Left renal cortex interstitium (tissue), 4 donors: ENCODE measurements around the gene RHCE. TPM values are rescaled to one million over a fixed set of nuclear protein-coding genes. Genes with fewer than 3 reads are reported as not detected.
"Not testable (repeated sequence)": the region's sequence is repeated elsewhere in the genome, so short reads cannot be mapped to it uniquely, and the experiment has no call there.

Experiments
- DNase-seq, 4 donors: peaks; one replicate each; pipeline ENCODE4 v3.0.0-alpha.2; 2013; ENCODE audit warnings: low read depth in 4 of 4, low spot score in 2 of 4, missing footprints in 1 of 4
- polyA plus RNA-seq, 4 donors: library from polyadenylated mRNA; unstranded; fragments of 120-200 nt; gene quantifications; one replicate each; pipeline ENCODE4 v1.2.1, GENCODE V29; 2013; ENCODE audit not compliant: insufficient read length in 4 of 4

Gene RHCE
- polyA plus RNA-seq, 4 donors: 0.56 to 1.9 (median 0.86) TPM

- DNase-seq: not testable (repeated sequence)
Measured at GRCh38 chr1:25405731-25406305, 14.8 kb downstream of the RHCE start.

- not testable (repeated sequence) for DNase-seq
Measured at GRCh38 chr1:25402947-25403803, 17.4 kb downstream of the RHCE start.

GRCh38 chr1:25398079-25398478 lies 22.5 kb downstream of the RHCE start:
- not testable (repeated sequence) for DNase-seq

- not testable (repeated sequence) for DNase-seq
Measured at GRCh38 chr1:25397549-25397948, 23.1 kb downstream of the RHCE start.

- no peak for DNase-seq
Measured at GRCh38 chr1:25392841-25393240, 27.8 kb downstream of the RHCE start.

- not testable (repeated sequence) for DNase-seq
Measured at GRCh38 chr1:25389721-25390120, 30.9 kb downstream of the RHCE start.

- not testable (repeated sequence) for DNase-seq
Measured at GRCh38 chr1:25388691-25389090, 31.9 kb downstream of the RHCE start.

GRCh38 chr1:25387096-25387495 lies 33.5 kb downstream of the RHCE start:
- DNase-seq: not testable (repeated sequence)

GRCh38 chr1:25383875-25384274 lies 36.8 kb downstream of the RHCE start:
- not testable (repeated sequence) for DNase-seq

GRCh38 chr1:25383090-25383489 lies 37.5 kb downstream of the RHCE start:
- DNase-seq: not testable (repeated sequence)

- not testable (repeated sequence) for DNase-seq
Measured at GRCh38 chr1:25382543-25382942, 38.1 kb downstream of the RHCE start.

- not testable (repeated sequence) for DNase-seq
Measured at GRCh38 chr1:25378367-25378766, 42.3 kb downstream of the RHCE start.

- DNase-seq: not testable (repeated sequence)
Measured at GRCh38 chr1:25371757-25372156, 48.9 kb downstream of the RHCE start.

- not testable (repeated sequence) for DNase-seq
Measured at GRCh38 chr1:25369691-25370271, 50.8 kb downstream of the RHCE start.

- DNase-seq: no peak
Measured at GRCh38 chr1:25369241-25369640, 51.4 kb downstream of the RHCE start.

- DNase-seq: not testable (repeated sequence)
Measured at GRCh38 chr1:25362634-25363559, 57.7 kb downstream of the RHCE start.

- peak in 1 of 4 donors; percentile 1 for DNase-seq
Measured at GRCh38 chr1:25361901-25362300, 58.7 kb downstream of the RHCE start.

GRCh38 chr1:25360596-25361581 lies 59.7 kb downstream of the RHCE start:
- no peak for DNase-seq

GRCh38 chr1:25356848-25357247 lies 63.8 kb downstream of the RHCE start:
- DNase-seq: no peak
